Stomach (tissue), 4 donors: ENCODE results near the gene ASXL3.

ENCODE experiments used
- EP300 ChIP-seq: sonication (generic); formaldehyde crosslinking; IDR thresholded peaks from one replicate; pipeline ENCODE4 v1.6.1; 2017; ENCODE audit warnings: antibody characterized with exemption
- POLR2A ChIP-seq, 4 donors: fragments of 450-650 bp; IDR thresholded peaks; one replicate each; pipeline ENCODE4 v1.6.1; 2016; ENCODE audit warnings: antibody characterized with exemption in 4 of 4, control low read depth in 2 of 4, mild to moderate bottlenecking in 1 of 4, moderate library complexity in 1 of 4
- POLR2AphosphoS5 ChIP-seq, 3 donors: sonication (generic); formaldehyde crosslinking; IDR thresholded peaks; one replicate each; pipeline ENCODE4 v1.6.1; 2016; ENCODE audit warnings: antibody characterized with exemption in 3 of 3
- TF ChIP-seq, protein P1 (sequence below), 7 experiments: fragments of 450-650 bp in 4 of 7; fragments of 200-600 bp in 3 of 7; sonication (generic) in 3 of 7; IDR thresholded peaks; one replicate each; pipeline ENCODE4 v1.5.1; 2016 to 2019; ENCODE audit warnings: antibody characterized with exemption in 7 of 7, control low read depth in 2 of 7, mild to moderate bottlenecking in 1 of 7

DNA sequence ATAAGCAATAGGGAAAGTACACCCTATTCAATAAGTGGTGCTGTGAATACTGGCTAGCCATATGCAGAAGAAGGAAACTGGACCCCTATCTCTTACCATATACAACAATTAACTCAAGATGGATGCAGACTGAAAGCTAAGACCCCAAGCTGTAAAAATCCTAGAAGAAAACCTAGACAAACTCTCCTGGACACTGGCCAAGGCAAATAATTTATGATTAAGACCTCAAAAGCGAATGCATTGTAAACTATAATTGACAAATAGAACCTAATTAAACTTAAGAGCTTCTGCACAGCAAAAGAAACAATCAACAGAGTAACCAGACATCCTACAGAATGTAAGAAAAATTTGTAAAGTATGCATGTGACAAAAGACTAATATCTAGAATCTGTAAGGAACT lies 41.1 kb upstream of the ASXL3 start:
- TF ChIP-seq POLR2A (IDR thresholded peaks at IDR 0.05) (no peak), POLR2AphosphoS5 (IDR thresholded peaks at IDR 0.05) (no peak), EP300 (no peak)
- TF ChIP-seq, protein P1, sequence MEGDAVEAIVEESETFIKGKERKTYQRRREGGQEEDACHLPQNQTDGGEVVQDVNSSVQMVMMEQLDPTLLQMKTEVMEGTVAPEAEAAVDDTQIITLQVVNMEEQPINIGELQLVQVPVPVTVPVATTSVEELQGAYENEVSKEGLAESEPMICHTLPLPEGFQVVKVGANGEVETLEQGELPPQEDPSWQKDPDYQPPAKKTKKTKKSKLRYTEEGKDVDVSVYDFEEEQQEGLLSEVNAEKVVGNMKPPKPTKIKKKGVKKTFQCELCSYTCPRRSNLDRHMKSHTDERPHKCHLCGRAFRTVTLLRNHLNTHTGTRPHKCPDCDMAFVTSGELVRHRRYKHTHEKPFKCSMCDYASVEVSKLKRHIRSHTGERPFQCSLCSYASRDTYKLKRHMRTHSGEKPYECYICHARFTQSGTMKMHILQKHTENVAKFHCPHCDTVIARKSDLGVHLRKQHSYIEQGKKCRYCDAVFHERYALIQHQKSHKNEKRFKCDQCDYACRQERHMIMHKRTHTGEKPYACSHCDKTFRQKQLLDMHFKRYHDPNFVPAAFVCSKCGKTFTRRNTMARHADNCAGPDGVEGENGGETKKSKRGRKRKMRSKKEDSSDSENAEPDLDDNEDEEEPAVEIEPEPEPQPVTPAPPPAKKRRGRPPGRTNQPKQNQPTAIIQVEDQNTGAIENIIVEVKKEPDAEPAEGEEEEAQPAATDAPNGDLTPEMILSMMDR (IDR thresholded peaks at IDR 0.05) = no peak
